OCI-LY7 (cell line): ENCODE data around the gene GADL1. TPM values are rescaled to one million over a fixed set of nuclear protein-coding genes. Genes with fewer than 3 reads are reported as not detected.

Source experiments
- BruUV-seq: library from RNA; stranded (reverse); fragments of 400-500 nt; replicated peaks from 2 replicates; lab custom pipeline; 2021; lab: Mats Ljungman, UMichigan
- CTCF ChIA-PET: fragments of 300-600 bp; sonication (Branson Sonifier 250); formaldehyde crosslinking; loops from one replicate; lab custom pipeline; 2022; ENCODE audit warnings: antibody characterized with exemption; ENCODE audit not compliant: unreplicated experiment; lab: Charles Lee
- POLR2A ChIA-PET: fragments of 300-600 bp; sonication (Branson Sonifier 250); formaldehyde crosslinking; loops from one replicate; lab custom pipeline; 2022; ENCODE audit warnings: antibody characterized with exemption; lab: Charles Lee
- DNase-seq: peaks from one replicate; pipeline ENCODE4 v3.0.0-alpha.2; 2015; ENCODE audit warnings: low spot score
- H2AFZ ChIP-seq: fragments of 200-600 bp; sonication (generic), shearing (Covaris generic); 2 replicates; pipeline ENCODE4 v1.6.1; 2014; ENCODE audit warnings: mild to moderate bottlenecking, antibody characterized with exemption, low read length, moderate library complexity
- H3K27ac ChIP-seq: fragments of 200-600 bp; sonication (generic); 2 replicates; pipeline ENCODE4 v1.5.1; 2014; ENCODE audit warnings: mixed run types, low read depth, mild to moderate bottlenecking, moderate library complexity, low read length, inconsistent platforms; ENCODE audit not compliant: poor library complexity, severe bottlenecking
- H3K36me3 ChIP-seq: fragments of 200-600 bp; sonication (generic); 2 replicates; pipeline ENCODE4 v1.6.1; 2014; ENCODE audit warnings: mild to moderate bottlenecking, antibody characterized with exemption, low read length, moderate library complexity, mixed read lengths; ENCODE audit not compliant: insufficient read depth
- H3K4me1 ChIP-seq: fragments of 200-600 bp; sonication (generic); 2 replicates; pipeline ENCODE4 v1.5.1; 2014; ENCODE audit warnings: mild to moderate bottlenecking, low read length; ENCODE audit not compliant: insufficient read depth, poor library complexity, severe bottlenecking
- H3K4me2 ChIP-seq: fragments of 200-600 bp; sonication (generic); 2 replicates; pipeline ENCODE4 v1.6.1; 2014; ENCODE audit warnings: mild to moderate bottlenecking, low read length
- H3K4me3 ChIP-seq: fragments of 200-600 bp; sonication (generic); 2 replicates; pipeline ENCODE4 v1.5.1; 2014; ENCODE audit warnings: mild to moderate bottlenecking, low read depth, low read length; ENCODE audit not compliant: poor library complexity, severe bottlenecking
- H3K79me2 ChIP-seq: fragments of 200-600 bp; sonication (generic); 2 replicates; pipeline ENCODE4 v1.6.1; 2016; ENCODE audit warnings: low read depth, mild to moderate bottlenecking, low read length, moderate library complexity, mixed read lengths; ENCODE audit not compliant: insufficient read depth
- H3K9me2 ChIP-seq: fragments of 200-600 bp; sonication (generic); 2 replicates; pipeline ENCODE4 v1.6.1; 2016; ENCODE audit warnings: mild to moderate bottlenecking, low read length, mixed read lengths; ENCODE audit not compliant: insufficient read depth
- H3K9me3 ChIP-seq: fragments of 200-600 bp; sonication (generic); 2 replicates; pipeline ENCODE4 v1.6.1; 2014; ENCODE audit warnings: mild to moderate bottlenecking, mixed run types, low read length, mixed read lengths
- H4K20me1 ChIP-seq: fragments of 200-600 bp; sonication (generic); 2 replicates; pipeline ENCODE4 v1.6.1; 2014; ENCODE audit warnings: mild to moderate bottlenecking, antibody characterized with exemption, low read length, moderate library complexity, mixed read lengths; ENCODE audit not compliant: insufficient read depth
- EZH2phosphoT487 ChIP-seq: fragments of 200-600 bp; sonication (generic); IDR thresholded peaks from 2 replicates; pipeline ENCODE4 v1.6.1; 2018; ENCODE audit warnings: low read depth, borderline replicate concordance, mild to moderate bottlenecking, mixed run types, antibody characterized with exemption, low read length, moderate library complexity, mixed read lengths
- intact Hi-C: fragments of 100-400 bp; cut with micrococcal nuclease; formaldehyde crosslinking; loops from one replicate; pipeline ENCODE4 v1.10.0; 2022; ENCODE audit not compliant: unreplicated experiment
- total RNA-seq, 2 experiments: library from RNA; depleted of rRNA in 1 of 2; stranded (reverse); fragments of >200 nt in 1 of 2; shearing (Covaris generic) in 1 of 2; gene quantifications; 2 replicates each; pipeline ENCODE4 v1.2.3, GENCODE V29; 2014 to 2022
- TF ChIP-seq, protein P1 (sequence below): fragments of 200-600 bp; sonication (generic); conservative IDR thresholded peaks from 2 replicates; pipeline ENCODE4 v1.5.1; 2014; ENCODE audit warnings: mild to moderate bottlenecking, antibody characterized with exemption, low read length, moderate library complexity, mixed read lengths

The GADL1 gene
- total RNA-seq, 2 experiments from 2014 or later = not detected

DNA sequence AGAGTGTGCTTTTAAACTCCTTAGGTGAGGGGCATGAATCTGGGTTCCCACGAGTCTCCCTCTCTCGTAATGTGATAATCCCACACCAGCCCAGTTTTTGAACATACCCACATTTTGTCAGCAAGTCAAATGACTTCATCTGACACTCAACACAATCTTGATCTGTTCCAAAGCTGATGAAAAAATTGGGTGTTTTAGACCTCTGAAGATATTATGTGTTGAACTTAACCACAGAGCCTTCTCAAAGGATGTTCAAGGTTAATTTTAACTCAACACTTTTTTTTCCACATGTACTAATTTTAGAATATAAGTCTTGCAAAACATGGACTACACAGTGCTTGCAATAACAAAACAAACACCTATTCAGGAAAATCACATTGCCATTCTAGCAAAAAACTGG, 164.9 kb downstream of the GADL1 start:
- Histone ChIP-seq H3K4me1 (no peaks in the 10 kb centered on the region), H2AFZ (no peak overlapping the region), H3K9me3 (no peaks in the 10 kb centered on the region), H3K27ac (no peak overlapping the region), H3K79me2 (no peaks in the 10 kb centered on the region), H3K36me3 (no peaks in the 10 kb centered on the region), H4K20me1 (no peaks in the 10 kb centered on the region), H3K4me2 (no peak overlapping the region), H3K9me2 (no peaks in the 10 kb centered on the region), H3K4me3 (no peak overlapping the region)
- CTCF ChIA-PET = no interaction called here
- intact Hi-C loops = no loop called here
- DNase-seq = no peak
- TF ChIP-seq EZH2phosphoT487 = no peak
- TF ChIP-seq, protein P1, sequence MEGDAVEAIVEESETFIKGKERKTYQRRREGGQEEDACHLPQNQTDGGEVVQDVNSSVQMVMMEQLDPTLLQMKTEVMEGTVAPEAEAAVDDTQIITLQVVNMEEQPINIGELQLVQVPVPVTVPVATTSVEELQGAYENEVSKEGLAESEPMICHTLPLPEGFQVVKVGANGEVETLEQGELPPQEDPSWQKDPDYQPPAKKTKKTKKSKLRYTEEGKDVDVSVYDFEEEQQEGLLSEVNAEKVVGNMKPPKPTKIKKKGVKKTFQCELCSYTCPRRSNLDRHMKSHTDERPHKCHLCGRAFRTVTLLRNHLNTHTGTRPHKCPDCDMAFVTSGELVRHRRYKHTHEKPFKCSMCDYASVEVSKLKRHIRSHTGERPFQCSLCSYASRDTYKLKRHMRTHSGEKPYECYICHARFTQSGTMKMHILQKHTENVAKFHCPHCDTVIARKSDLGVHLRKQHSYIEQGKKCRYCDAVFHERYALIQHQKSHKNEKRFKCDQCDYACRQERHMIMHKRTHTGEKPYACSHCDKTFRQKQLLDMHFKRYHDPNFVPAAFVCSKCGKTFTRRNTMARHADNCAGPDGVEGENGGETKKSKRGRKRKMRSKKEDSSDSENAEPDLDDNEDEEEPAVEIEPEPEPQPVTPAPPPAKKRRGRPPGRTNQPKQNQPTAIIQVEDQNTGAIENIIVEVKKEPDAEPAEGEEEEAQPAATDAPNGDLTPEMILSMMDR = no peak
- BruUV-seq = no TSS peak
- POLR2A ChIA-PET = interaction anchor here (0.7 kb wide), 1 partner anchor 242 kb away, joined by 4 read pairs; no protein-coding TSS in a partner anchor

DNA sequence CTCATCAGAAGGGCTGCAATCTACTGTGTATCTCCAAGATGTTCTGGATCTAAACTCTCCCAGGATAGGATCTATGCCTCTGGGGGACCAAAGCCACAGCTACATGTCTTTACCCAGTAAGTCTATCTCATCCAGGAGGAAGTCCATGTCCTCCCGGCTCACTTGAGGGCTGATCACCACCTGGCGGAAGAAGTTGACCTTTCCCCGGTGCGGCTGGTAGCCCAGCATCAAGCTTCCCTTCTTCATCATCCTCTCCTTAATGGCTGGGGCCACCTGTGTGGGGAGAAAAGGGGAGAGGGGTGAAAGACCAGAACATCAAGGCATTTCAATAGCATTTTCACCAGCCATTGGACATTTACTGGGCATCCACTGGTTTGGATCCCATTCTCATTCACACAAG, 166.3 kb downstream of the GADL1 start:
- TF ChIP-seq, protein P1 = no peak
- no peak for TF ChIP-seq EZH2phosphoT487
- DNase-seq = no peak
- POLR2A ChIA-PET = interaction anchor here (0.8 kb wide), 1 partner anchor 16 kb away, joined by 3 read pairs; no protein-coding TSS in a partner anchor

DNA sequence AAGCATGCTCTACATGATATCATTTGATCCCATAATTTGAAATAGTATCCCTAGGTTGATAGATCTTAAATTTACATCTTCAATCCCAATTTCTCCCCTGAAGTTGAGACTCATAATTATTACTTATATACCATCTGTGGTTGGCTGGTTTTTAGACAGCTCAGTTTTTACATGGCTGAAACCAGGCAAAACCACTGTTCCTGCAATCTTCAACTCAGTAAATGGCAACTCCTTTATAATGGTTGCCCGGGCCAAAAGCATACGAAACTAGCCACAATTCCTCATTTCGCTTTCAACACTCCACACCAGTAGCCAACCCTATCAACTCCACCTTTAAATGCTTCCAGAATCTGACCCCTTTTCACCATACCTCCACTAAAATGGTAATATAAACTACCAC, 169.6 kb downstream of the GADL1 start:
- no peaks in the 10 kb centered on the region for H4K20me1 ChIP-seq
- H3K9me3 ChIP-seq = no peaks in the 10 kb centered on the region
- POLR2A ChIA-PET = interaction anchor here (0.6 kb wide), 1 partner anchor 362 kb away, joined by 3 read pairs; no protein-coding TSS in a partner anchor
- peaks cover 5% of the 10 kb centered on the region for H3K4me1 ChIP-seq
- TF ChIP-seq, protein P1 = no peak
- TF ChIP-seq EZH2phosphoT487 = no peak
- DNase-seq = no peak
- no peaks in the 10 kb centered on the region for H3K9me2 ChIP-seq
- H3K4me3 ChIP-seq = no peak overlapping the region
- no TSS peak for BruUV-seq
- intact Hi-C loops = no loop called here
- no peak overlapping the region for H3K4me2 ChIP-seq
- no peaks in the 10 kb centered on the region for H3K36me3 ChIP-seq
- H2AFZ ChIP-seq = no peak overlapping the region
- CTCF ChIA-PET = interaction anchor here (0.6 kb wide), 1 partner anchor 874 kb away, joined by 3 read pairs; no protein-coding TSS in a partner anchor
- H3K79me2 ChIP-seq = no peaks in the 10 kb centered on the region
- H3K27ac ChIP-seq = no peak overlapping the region

More for the DNA sequence above, 166.3 kb downstream of the GADL1 start:
- no peak overlapping the region for H2AFZ ChIP-seq
- no peak overlapping the region for H3K4me3 ChIP-seq
- no peaks in the 10 kb centered on the region for H3K79me2 ChIP-seq
- no peak overlapping the region for H3K27ac ChIP-seq
- no TSS peak for BruUV-seq
- no peaks in the 10 kb centered on the region for H3K36me3 ChIP-seq
- no peaks in the 10 kb centered on the region for H3K9me2 ChIP-seq
- CTCF ChIA-PET = no interaction called here
- no peaks in the 10 kb centered on the region for H3K4me1 ChIP-seq
- no peaks in the 10 kb centered on the region for H4K20me1 ChIP-seq
- no peaks in the 10 kb centered on the region for H3K9me3 ChIP-seq
- no peak overlapping the region for H3K4me2 ChIP-seq
- intact Hi-C loops = no loop called here
